K562 (cell line): ENCODE measurements around the gene TTC39B. TPM values are rescaled to one million over a fixed set of nuclear protein-coding genes. Genes with fewer than 3 reads are reported as not detected.
A peak's percentile ranks its signal among the peaks of the same experiment; 100 is the strongest.

ENCODE experiments used
- CCAR2 ChIP-seq: fragments of 200-400 bp; formaldehyde crosslinking; IDR thresholded peaks from 2 replicates; pipeline ENCODE4 v1.6.1; 2017; ENCODE audit warnings: mild to moderate bottlenecking, low read depth, low read length
- CHD2 ChIP-seq: IDR thresholded peaks from 2 replicates; pipeline ENCODE4 v1.6.1; 2011; ENCODE audit warnings: low read depth, low read length
- MEIS2 ChIP-seq: fragments of 450-650 bp; IDR thresholded peaks from 2 replicates; pipeline ENCODE4 v1.6.1; 2014; ENCODE audit warnings: mild to moderate bottlenecking; ENCODE audit not compliant: partially characterized antibody
- MYBL2 ChIP-seq, 2 experiments: fragments of 450-650 bp in 1 of 2; sonication (generic) in 1 of 2; formaldehyde crosslinking in 1 of 2; IDR thresholded peaks; 2 replicates each; pipeline versions ENCODE4 v1.6.1 to v1.8.1; 2017 to 2022; ENCODE audit warnings: borderline replicate concordance in 1 of 2, inconsistent platforms in 1 of 2, low read depth in 1 of 2, mild to moderate bottlenecking in 1 of 2, missing genetic modification reagents in 1 of 2, moderate library complexity in 1 of 2
- NCOR1 ChIP-seq: fragments of 450-650 bp; IDR thresholded peaks from 2 replicates; pipeline ENCODE4 v1.6.1; 2016; ENCODE audit warnings: mild to moderate bottlenecking, moderate library complexity
- PRPF4 ChIP-seq: fragments of 200-400 bp; formaldehyde crosslinking; IDR thresholded peaks from one replicate; pipeline ENCODE4 v1.6.1; 2017; ENCODE audit warnings: low read length, low read depth, mild to moderate bottlenecking; ENCODE audit not compliant: insufficient read depth, poor library complexity, severe bottlenecking
- RBM14 ChIP-seq: fragments of 200-400 bp; formaldehyde crosslinking; IDR thresholded peaks from 2 replicates; pipeline ENCODE4 v1.6.1; 2018; ENCODE audit warnings: low read depth, mild to moderate bottlenecking, low read length, moderate library complexity, borderline replicate concordance; ENCODE audit not compliant: insufficient read depth
- SPI1 ChIP-seq: IDR thresholded peaks from 2 replicates; pipeline ENCODE4 v1.6.1; 2011; ENCODE audit warnings: low read depth, low read length, control low read depth, borderline replicate concordance
- ZKSCAN1 ChIP-seq: fragments of 150-350 bp; IDR thresholded peaks from 2 replicates; pipeline ENCODE4 v1.6.1; 2016; ENCODE audit warnings: low read depth, low read length
- ZNF24 ChIP-seq: fragments of 450-650 bp; IDR thresholded peaks from 2 replicates; pipeline ENCODE4 v1.6.1; 2016
- ZNF668 ChIP-seq: fragments of 250-450 bp; sonication (Bioruptor Pico); IDR thresholded peaks from 2 replicates; pipeline ENCODE4 v1.8.0; 2022; ENCODE audit warnings: mild to moderate bottlenecking, inconsistent platforms
- polyA plus RNA-seq, 8 experiments: library from polyadenylated mRNA; depleted of rRNA in 4 of 8; stranded (reverse) in 5 of 8; unstranded in 3 of 8; fragments of >200 nt; fragmentation: Nextera tagmentation in 2 of 8; fragmentation: Illumina TruSeq in 1 of 8; extraction: Ambion mirVana in 2 of 8; extraction: Trizol in 1 of 8; gene quantifications; 2 replicates each; pipeline versions ENCODE4 v1.2.1 to v1.2.3, GENCODE V29; 2011 to 2014; ENCODE audit warnings: inconsistent platforms in 1 of 8, missing spikeins in 1 of 8
- total RNA-seq, 7 experiments: library from RNA; depleted of rRNA in 6 of 7; stranded (reverse); fragments of >200 nt in 6 of 7; fragmentation: Illumina TruSeq in 2 of 7; extraction: Trizol in 2 of 7; gene quantifications; 2 replicates each; pipeline versions ENCODE4 v1.2.1 to v1.2.3, GENCODE V29; 2011 to 2021; ENCODE audit warnings: low replicate concordance in 1 of 7
- TF ChIP-seq, protein P1 (sequence below): fragments of 200-800 bp; sonication (Bioruptor generic); IDR thresholded peaks from 2 replicates; pipeline ENCODE4 v1.6.1; 2016; ENCODE audit warnings: missing genetic modification characterization, missing compliant biosample characterization

The TTC39B gene
- total and polyA plus RNA-seq, 9 of the 15 experiments (the other 6 are each of a cell fraction or from before 2014, with no cell fraction given), result 0.32 to 1.2 (median 0.95) TPM

- TF ChIP-seq, protein P1, sequence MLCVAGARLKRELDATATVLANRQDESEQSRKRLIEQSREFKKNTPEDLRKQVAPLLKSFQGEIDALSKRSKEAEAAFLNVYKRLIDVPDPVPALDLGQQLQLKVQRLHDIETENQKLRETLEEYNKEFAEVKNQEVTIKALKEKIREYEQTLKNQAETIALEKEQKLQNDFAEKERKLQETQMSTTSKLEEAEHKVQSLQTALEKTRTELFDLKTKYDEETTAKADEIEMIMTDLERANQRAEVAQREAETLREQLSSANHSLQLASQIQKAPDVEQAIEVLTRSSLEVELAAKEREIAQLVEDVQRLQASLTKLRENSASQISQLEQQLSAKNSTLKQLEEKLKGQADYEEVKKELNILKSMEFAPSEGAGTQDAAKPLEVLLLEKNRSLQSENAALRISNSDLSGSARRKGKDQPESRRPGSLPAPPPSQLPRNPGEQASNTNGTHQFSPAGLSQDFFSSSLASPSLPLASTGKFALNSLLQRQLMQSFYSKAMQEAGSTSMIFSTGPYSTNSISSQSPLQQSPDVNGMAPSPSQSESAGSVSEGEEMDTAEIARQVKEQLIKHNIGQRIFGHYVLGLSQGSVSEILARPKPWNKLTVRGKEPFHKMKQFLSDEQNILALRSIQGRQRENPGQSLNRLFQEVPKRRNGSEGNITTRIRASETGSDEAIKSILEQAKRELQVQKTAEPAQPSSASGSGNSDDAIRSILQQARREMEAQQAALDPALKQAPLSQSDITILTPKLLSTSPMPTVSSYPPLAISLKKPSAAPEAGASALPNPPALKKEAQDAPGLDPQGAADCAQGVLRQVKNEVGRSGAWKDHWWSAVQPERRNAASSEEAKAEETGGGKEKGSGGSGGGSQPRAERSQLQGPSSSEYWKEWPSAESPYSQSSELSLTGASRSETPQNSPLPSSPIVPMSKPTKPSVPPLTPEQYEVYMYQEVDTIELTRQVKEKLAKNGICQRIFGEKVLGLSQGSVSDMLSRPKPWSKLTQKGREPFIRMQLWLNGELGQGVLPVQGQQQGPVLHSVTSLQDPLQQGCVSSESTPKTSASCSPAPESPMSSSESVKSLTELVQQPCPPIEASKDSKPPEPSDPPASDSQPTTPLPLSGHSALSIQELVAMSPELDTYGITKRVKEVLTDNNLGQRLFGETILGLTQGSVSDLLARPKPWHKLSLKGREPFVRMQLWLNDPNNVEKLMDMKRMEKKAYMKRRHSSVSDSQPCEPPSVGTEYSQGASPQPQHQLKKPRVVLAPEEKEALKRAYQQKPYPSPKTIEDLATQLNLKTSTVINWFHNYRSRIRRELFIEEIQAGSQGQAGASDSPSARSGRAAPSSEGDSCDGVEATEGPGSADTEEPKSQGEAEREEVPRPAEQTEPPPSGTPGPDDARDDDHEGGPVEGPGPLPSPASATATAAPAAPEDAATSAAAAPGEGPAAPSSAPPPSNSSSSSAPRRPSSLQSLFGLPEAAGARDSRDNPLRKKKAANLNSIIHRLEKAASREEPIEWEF (CRISPR knock-in tag), result no peak
- TF ChIP-seq RBM14, result no peak
- TF ChIP-seq SPI1, result peak; percentile 63; the same call in 1 of the 2 replicates
- TF ChIP-seq NCOR1, result no peak
- no peak for TF ChIP-seq ZNF668 (CRISPR knock-in tag)
- peak; percentile 77 for TF ChIP-seq MYBL2 (IDR thresholded peaks at IDR 0.05; ENCODE audit: low read depth)
- TF ChIP-seq MYBL2 (CRISPR knock-in tag; IDR thresholded peaks at IDR 0.05; ENCODE audit: borderline replicate concordance), result no peak
- no peak for TF ChIP-seq ZKSCAN1
- no peak for TF ChIP-seq CCAR2
- peak; percentile 81 for TF ChIP-seq MEIS2
- no peak for TF ChIP-seq PRPF4
- TF ChIP-seq CHD2, result no peak
- no peak for TF ChIP-seq ZNF24
Observed at GRCh38 chr9:15293804-15294316, 13.2 kb downstream of the TTC39B start (continued).
